ENCODE measurements around the gene FBXO2. TPM values are rescaled to one million over a fixed set of nuclear protein-coding genes. Genes with fewer than 3 reads are reported as not detected.
A peak's percentile ranks its signal among the peaks of the same experiment; 100 is the strongest.

FBXO2 gene
- total RNA-seq, 2 experiments from 2014 or later = 1.8 to 2.1 TPM

DNA sequence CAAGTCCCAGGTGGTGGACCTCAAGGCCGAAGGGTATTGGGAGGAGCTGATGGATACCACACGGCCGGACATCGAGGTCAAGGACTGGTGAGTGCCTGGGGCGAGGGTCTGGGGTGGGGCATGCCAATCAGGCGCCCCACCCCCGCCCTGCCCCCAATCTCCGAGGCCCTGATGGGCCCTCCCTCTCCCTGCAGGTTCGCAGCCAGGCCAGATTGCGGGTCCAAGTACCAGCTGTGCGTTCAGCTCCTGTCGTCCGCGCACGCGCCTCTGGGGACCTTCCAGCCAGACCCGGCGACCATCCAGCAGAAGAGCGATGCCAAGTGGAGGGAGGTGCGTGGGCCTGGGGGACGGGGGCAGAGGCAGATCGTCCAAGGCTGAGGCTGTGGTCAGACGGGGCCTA lies 4.3 kb upstream of the FBXO2 start:
- POLR2A ChIA-PET = no interaction called here
- Mint-ChIP-seq H3K36me3 (ENCODE audit: low read depth) (peaks cover 22% of the 10 kb centered on the region), H3K27ac (no peak overlapping the region), H3K9me3 (no peaks in the 10 kb centered on the region), H3K27me3 (no peaks in the 10 kb centered on the region), H3K4me3 (no peak overlapping the region), H3K4me1 (peaks cover 17% of the 10 kb centered on the region)
- DNase-seq = no peak
- CTCF ChIA-PET = interaction anchor here (0.6 to 8.5 kb wide), 5 partner anchors 10 to 150 kb away, joined by 3 to 55 read pairs (median 4); no protein-coding TSS in a partner anchor

DNA sequence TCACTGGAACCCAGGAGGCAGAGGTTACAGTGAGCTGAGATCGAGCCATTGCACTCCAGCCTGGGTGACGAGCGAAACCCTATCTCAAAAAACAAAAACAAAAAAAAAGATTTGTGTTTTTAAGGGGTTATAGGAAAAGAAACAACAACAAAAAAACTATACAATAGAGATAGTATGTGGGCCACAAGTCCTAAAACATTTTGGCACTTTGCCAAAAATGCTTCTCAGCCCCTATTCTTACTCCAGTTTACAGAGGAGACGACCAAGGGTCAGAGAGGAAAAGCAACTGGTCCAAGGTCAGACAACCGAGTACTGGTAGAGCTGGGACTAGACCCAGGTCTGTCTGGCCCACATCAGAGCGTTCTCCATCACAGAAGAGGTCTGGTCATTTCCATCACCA lies 3.4 kb upstream of the FBXO2 start:
- no peak overlapping the region for H3K27ac Mint-ChIP-seq
- no peaks in the 10 kb centered on the region for H3K9me3 Mint-ChIP-seq
- H3K4me1 Mint-ChIP-seq = peaks cover 14% of the 10 kb centered on the region
- peaks cover 22% of the 10 kb centered on the region for H3K36me3 Mint-ChIP-seq (ENCODE audit: low read depth)
- DNase-seq = no peak
- H3K27me3 Mint-ChIP-seq = no peaks in the 10 kb centered on the region
- no peak overlapping the region for H3K4me3 Mint-ChIP-seq
- POLR2A ChIA-PET = no interaction called here
- CTCF ChIA-PET = interaction anchor here (8.5 kb wide), 1 partner anchor 9 kb away, joined by 55 read pairs; no protein-coding TSS in a partner anchor

DNA sequence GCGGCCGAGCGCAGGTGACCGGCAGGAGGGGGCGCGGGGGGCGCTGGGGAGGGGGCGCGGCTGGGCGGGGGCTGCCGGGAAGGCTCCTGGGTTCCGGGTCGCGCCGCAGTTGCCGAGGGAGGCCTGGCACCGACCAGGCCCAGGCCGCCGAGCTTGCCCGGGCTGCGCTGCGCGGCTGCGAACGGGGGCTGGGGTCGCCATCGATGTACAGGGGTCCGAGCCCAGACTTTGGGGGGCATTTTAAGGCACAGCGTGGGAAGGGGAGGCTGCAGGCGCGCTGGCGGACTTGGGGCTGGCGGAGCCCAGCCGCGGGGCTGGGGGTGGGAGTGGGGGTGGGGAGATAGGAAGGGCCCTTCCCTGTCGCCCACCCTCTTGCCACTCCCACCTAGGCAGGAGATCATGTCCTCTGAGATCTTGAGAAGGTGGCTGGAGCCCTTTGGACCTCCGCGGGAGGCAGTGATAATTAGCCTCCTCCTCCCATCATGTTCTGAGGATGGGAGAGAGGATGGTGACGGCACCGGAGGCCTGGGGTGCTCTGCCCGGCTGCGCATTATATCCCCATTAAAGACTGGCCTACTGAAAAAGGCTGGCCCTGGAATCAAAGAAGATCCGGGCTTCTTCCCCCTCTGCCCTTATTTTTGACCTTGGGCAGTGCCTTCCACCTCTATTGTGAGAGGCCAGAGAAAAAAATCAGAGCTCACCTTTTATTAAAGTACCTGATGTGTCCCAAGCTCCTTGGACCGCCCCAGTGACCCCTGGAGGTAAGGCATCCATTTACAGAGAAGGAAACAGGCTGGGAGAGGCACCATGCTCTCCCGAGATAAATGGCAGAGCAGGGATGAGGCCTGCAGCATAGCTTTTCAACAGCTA lies 945 bp upstream of the FBXO2 start:
- peak overlapping the region; percentile 72 for H3K4me3 Mint-ChIP-seq
- POLR2A ChIA-PET = interaction anchor here (1.0 kb wide), 1 partner anchor 9 kb away, joined by 4 read pairs; the partner anchor contains the start of gene FBXO6
- CTCF ChIA-PET = interaction anchor here (0.8 to 4.6 kb wide), 8 partner anchors 9 to 122 kb away, joined by 3 to 42 read pairs (median 4); partner anchors contain the start of genes AGTRAP and FBXO6
- DNase-seq = no peak
- H3K27ac Mint-ChIP-seq = no peak overlapping the region
- H3K27me3 Mint-ChIP-seq = peaks cover 11% of the 10 kb centered on the region
- H3K4me1 Mint-ChIP-seq = peaks cover 21% of the 10 kb centered on the region
- H3K36me3 Mint-ChIP-seq (ENCODE audit: low read depth) = peaks cover 16% of the 10 kb centered on the region
- H3K9me3 Mint-ChIP-seq = no peaks in the 10 kb centered on the region

DNA sequence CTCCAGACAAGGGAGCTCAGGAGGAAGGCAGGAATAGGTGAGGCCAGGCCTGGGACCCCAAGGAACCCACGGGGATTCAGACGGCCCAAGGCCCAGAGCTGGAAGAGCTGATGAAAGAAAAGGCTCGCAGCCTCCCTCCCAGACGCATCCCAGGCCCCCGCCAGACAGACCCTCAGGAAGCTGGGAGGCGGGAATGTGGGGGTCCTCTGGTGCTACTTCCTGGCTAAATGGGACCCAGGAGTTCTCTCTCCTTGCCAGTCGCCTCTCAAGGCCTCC lies 430 bp downstream of the FBXO2 start:
- no peak for DNase-seq
- H3K27ac Mint-ChIP-seq = no peak overlapping the region
- H3K9me3 Mint-ChIP-seq = no peaks in the 10 kb centered on the region
- peak overlapping the region; percentile 47 for H3K4me3 Mint-ChIP-seq
- H3K4me1 Mint-ChIP-seq = peaks cover 29% of the 10 kb centered on the region
- ChIA-PET CTCF (interaction anchor here (0.6 to 4.6 kb wide), 5 partner anchors 10 to 83 kb away, joined by 3 to 42 read pairs (median 10); partner anchors contain the start of genes AGTRAP and FBXO6), POLR2A (no interaction called here)
- H3K36me3 Mint-ChIP-seq (ENCODE audit: low read depth) = peaks cover 13% of the 10 kb centered on the region
- peaks cover 14% of the 10 kb centered on the region for H3K27me3 Mint-ChIP-seq

DNA sequence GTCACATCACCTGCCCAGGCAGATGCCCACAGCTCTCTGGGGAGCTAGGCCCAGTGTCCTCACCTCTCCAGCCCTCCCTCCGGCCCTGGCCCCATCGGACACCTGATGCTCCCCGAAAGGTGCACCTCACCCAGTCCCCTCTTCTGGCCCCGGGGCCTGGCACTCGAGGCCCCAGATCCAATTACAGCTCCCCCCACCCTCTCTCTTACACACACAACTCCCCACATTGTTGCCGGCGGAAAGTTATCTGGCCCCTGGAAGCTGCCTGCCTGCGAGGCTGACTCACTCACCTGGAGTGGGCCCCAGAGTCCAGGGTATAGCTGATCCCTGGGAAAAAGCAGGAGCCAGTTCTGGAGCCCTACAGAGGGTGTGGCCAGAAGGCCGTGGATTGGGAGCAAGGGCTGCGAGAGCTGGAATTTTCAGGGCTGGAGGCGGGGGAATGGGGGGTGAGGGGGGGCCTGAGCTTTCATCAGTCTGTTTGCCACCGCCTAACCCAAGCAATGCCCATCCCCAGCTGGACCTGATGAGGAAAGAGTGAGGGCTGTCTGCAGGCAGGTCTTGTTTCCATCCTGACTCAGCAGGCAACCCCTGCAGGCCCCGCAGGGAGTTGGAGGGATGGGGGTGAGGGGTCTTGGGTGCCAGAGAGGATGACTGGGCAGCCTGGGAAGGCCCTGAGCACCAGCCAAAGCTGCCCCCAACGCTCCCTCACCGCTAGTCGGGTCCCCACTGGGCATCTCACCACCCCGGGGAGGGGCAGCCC lies 948 bp downstream of the FBXO2 start:
- ChIA-PET CTCF (interaction anchor here (0.9 to 4.6 kb wide), 5 partner anchors 11 to 84 kb away, joined by 3 to 42 read pairs (median 10); partner anchors contain the start of genes AGTRAP and FBXO6), POLR2A (interaction anchor here (0.6 kb wide), 1 partner anchor 30 kb away, joined by 3 read pairs; no protein-coding TSS in a partner anchor)
- H3K4me3 Mint-ChIP-seq = peak overlapping the region; percentile 47
- DNase-seq = no peak
- no peak overlapping the region for H3K27ac Mint-ChIP-seq
- H3K4me1 Mint-ChIP-seq = peaks cover 31% of the 10 kb centered on the region
- H3K9me3 Mint-ChIP-seq = no peaks in the 10 kb centered on the region
- H3K36me3 Mint-ChIP-seq (ENCODE audit: low read depth) = peaks cover 10% of the 10 kb centered on the region
- H3K27me3 Mint-ChIP-seq = peaks cover 14% of the 10 kb centered on the region

DNA sequence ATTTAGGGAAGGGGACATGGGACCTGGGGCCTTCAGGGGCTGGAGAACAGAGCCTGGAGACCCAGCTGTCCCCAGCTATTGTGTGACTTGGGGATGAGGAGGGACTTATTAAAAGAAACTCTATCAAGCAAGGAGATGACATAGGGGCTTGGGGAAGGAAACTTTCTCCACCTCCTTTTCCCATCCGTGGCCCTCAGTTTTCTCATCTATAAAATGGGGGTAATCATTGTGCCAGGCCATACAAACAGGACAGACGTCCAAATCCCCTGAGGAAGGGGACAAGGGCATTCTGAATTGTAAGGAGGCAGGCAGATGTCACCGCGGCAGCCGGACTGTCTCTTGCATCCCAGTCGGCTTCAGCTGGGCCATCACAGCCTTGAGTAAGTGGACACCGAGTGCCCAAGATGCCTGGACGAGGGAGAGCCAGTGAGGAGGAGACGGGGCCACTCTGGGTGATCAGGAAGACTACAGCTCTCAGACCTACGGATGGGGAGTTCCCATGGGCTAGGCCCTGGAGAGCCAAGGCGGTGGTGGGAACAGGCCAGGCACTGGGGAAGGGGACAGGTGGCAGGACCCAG lies 1.9 kb downstream of the FBXO2 start:
- peaks cover 8% of the 10 kb centered on the region for H3K36me3 Mint-ChIP-seq (ENCODE audit: low read depth)
- POLR2A ChIA-PET = no interaction called here
- no peaks in the 10 kb centered on the region for H3K9me3 Mint-ChIP-seq
- H3K4me1 Mint-ChIP-seq = peaks cover 31% of the 10 kb centered on the region
- H3K27ac Mint-ChIP-seq = no peak overlapping the region
- no peak for DNase-seq
- CTCF ChIA-PET = interaction anchor here (0.9 to 4.6 kb wide), 5 partner anchors 10 to 85 kb away, joined by 3 to 42 read pairs (median 10); partner anchors contain the start of genes AGTRAP and FBXO6
- peaks cover 14% of the 10 kb centered on the region for H3K27me3 Mint-ChIP-seq
- no peak overlapping the region for H3K4me3 Mint-ChIP-seq

DNA sequence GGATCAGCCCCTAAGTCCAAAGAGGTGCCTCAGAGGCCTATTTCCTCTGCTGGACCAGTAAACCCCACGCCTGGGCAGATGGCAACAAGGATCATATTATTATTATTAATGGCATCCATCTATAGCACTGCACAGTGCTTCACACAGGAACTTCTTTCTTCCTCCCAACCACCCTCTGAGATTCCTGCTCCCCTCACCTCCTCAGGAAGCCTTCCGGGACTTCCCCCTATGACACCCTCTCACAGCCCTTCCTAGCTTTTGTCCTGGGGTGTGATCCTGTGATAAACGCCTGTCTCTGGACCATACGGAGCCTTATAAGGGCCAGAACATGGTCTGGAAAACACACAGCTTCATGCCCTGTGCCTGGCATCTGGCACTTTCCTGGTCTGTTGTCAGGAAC lies 3.2 kb downstream of the FBXO2 start:
- peaks cover 29% of the 10 kb centered on the region for H3K4me1 Mint-ChIP-seq
- H3K36me3 Mint-ChIP-seq (ENCODE audit: low read depth) = peaks cover 3% of the 10 kb centered on the region
- no peak for DNase-seq
- no peaks in the 10 kb centered on the region for H3K9me3 Mint-ChIP-seq
- ChIA-PET CTCF (interaction anchor here (1.0 to 4.7 kb wide), 15 partner anchors 11 to 639 kb away, joined by 3 to 55 read pairs (median 4); partner anchors contain the start of genes CLCN6, FBXO6, MTHFR and TARDBP), POLR2A (no interaction called here)
- peak overlapping the region; percentile 60 for H3K4me3 Mint-ChIP-seq
- peak overlapping the region; percentile 78 for H3K27ac Mint-ChIP-seq
- peaks cover 14% of the 10 kb centered on the region for H3K27me3 Mint-ChIP-seq

DNA sequence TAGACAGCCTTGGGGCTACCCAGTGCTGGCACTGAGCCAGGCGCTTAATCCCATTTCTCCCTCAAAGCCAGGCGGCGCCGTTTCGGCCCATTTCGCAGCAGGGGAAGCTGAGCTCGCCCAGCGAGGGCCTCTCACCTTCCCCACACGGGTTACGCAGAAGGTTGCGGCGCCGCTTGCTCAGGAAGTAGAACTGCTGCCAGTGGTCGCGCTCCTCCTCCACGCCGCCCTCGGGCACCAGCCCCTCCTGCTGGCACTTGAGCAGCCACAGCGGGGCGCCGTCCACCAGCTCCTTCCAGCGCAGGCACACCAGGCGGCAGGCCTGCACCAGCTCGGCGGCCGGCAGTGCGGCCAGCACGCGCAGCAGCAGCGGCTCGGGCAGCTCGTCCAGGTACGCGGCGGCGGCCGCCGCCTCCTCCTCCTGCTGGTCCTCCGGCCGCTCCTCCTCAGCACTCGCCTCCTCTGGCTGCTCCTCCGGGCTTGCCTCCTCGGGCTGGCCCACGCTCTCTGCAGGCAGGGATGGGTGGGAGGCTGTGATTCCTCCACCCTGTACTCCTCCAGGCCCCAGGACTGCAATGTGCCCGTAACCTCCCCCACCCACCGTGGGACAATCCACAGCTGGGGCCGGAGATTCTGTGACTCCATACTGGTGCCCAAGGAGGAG lies 3.8 kb downstream of the FBXO2 start:
- Mint-ChIP-seq H3K4me3 (peak overlapping the region; percentile 60), H3K9me3 (no peaks in the 10 kb centered on the region), H3K27me3 (peaks cover 14% of the 10 kb centered on the region), H3K27ac (peak overlapping the region; percentile 13), H3K36me3 (ENCODE audit: low read depth) (no peaks in the 10 kb centered on the region), H3K4me1 (peaks cover 25% of the 10 kb centered on the region)
- POLR2A ChIA-PET = interaction anchor here (0.7 kb wide), 1 partner anchor 614 kb away, joined by 4 read pairs; no protein-coding TSS in a partner anchor
- peak; percentile 87 for DNase-seq
- CTCF ChIA-PET = interaction anchor here (0.7 to 4.7 kb wide), 17 partner anchors 11 to 638 kb away, joined by 3 to 55 read pairs (median 4); partner anchors contain the start of genes CLCN6, FBXO6, MTHFR and TARDBP

DNA sequence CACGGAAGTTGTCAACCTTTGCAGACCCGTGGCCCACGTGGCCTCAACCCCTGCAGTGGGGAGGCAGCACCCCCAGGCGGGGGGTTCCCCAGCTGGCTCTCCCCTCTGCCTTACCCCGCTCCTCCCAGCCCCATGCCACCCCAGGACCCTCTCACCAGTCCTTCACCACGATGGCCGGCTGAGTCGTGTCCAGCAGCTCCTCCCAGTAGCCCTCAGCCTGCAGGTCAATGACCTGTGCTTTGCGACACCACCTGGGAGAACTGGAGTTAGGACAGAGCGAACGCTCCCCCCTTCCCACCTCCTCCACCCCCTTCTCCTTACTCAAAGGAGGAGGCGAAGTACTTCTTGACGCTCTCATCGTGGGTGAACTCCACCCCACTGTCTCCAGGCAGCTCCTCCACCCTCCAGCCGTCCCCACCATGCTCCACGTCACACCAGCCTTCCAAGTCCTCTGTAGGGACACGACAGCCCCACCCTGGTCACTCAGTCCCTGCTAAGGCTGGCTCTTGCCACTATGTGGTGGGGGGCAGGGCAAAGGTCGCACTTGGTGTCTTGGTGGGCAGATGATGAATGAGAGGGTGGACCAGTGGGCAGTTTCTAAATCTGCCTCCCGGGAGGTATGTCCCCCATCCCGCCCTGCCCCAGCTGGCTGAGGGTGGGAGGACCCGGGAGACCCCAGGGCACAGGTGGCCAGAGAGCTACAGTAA lies 4.5 kb downstream of the FBXO2 start:
- DNase-seq = no peak

DNA sequence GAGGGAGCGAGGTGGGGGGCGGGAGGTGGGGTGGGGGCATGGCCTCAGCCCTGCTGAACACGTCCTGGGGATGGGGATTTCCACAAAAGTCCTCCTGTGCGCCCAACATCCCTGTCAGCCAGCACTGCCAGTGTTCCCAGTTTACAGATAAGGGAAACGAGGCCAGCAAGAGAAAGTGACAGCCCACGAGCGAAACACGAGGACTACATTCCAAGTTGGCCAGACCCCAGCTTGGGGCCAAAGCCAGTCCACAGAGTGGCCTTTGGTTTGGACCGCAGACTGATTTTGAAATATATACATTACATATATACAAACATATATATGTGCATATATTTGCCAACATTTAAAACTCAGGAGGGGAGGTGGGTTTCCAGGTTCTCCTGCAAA lies 5.0 kb downstream of the FBXO2 start:
- CTCF ChIA-PET = interaction anchor here (1.4 to 4.7 kb wide), 8 partner anchors 13 to 611 kb away, joined by 4 to 55 read pairs (median 8); partner anchors contain the start of gene FBXO6
- peaks cover 14% of the 10 kb centered on the region for H3K27me3 Mint-ChIP-seq
- no peak overlapping the region for H3K27ac Mint-ChIP-seq
- no peak for DNase-seq
- peaks cover 22% of the 10 kb centered on the region for H3K4me1 Mint-ChIP-seq
- H3K36me3 Mint-ChIP-seq (ENCODE audit: low read depth) = no peaks in the 10 kb centered on the region
- POLR2A ChIA-PET = no interaction called here
- no peaks in the 10 kb centered on the region for H3K9me3 Mint-ChIP-seq
- H3K4me3 Mint-ChIP-seq = no peak overlapping the region

More for the DNA sequence above, 4.5 kb downstream of the FBXO2 start:
- ChIA-PET CTCF (interaction anchor here (0.7 to 4.7 kb wide), 17 partner anchors 12 to 638 kb away, joined by 3 to 55 read pairs (median 5); partner anchors contain the start of genes FBXO6 and TARDBP), POLR2A (interaction anchor here (0.7 kb wide), 1 partner anchor 613 kb away, joined by 4 read pairs; no protein-coding TSS in a partner anchor)
- H3K9me3 Mint-ChIP-seq = no peaks in the 10 kb centered on the region
- H3K36me3 Mint-ChIP-seq (ENCODE audit: low read depth) = no peaks in the 10 kb centered on the region
- H3K27ac Mint-ChIP-seq = no peak overlapping the region
- H3K4me3 Mint-ChIP-seq = no peak overlapping the region
- peaks cover 14% of the 10 kb centered on the region for H3K27me3 Mint-ChIP-seq
- peaks cover 22% of the 10 kb centered on the region for H3K4me1 Mint-ChIP-seq

DNA sequence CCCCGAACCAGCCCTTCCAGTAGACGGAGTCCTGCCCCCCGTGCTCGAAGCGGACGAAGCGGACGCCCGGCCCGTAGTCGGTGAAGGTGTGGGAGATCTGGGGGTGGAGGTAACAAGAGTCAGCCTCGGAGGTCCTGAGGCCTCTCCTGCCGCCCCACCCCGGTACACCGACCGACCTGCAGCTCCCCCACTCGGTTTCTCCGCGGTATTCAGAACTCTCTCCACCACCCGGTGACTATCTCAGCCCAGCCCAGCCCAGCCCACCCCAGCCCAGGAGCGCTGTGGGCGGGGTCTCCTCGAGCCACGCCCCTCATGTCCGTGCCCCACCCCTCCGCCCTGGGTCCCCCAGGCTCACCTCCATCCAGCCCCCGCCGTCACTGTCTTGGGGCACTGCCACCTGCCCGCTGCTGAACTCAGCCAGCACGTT lies 5.5 kb downstream of the FBXO2 start:
- Mint-ChIP-seq H3K4me1 (peaks cover 22% of the 10 kb centered on the region), H3K4me3 (no peak overlapping the region), H3K9me3 (no peaks in the 10 kb centered on the region), H3K27ac (no peak overlapping the region), H3K36me3 (ENCODE audit: low read depth) (no peaks in the 10 kb centered on the region), H3K27me3 (peaks cover 14% of the 10 kb centered on the region)
- ChIA-PET POLR2A (no interaction called here), CTCF (interaction anchor here (1.6 to 4.7 kb wide), 4 partner anchors 13 to 611 kb away, joined by 5 to 55 read pairs (median 10); partner anchors contain the start of gene FBXO6)
- DNase-seq = peak; percentile 30
